ENCODE measurements around the gene MITF. TPM values are rescaled to one million over a fixed set of nuclear protein-coding genes. Genes with fewer than 3 reads are reported as not detected.

Gene MITF
- total and polyA plus RNA-seq, 2 of the 4 experiments (the other 2 are of a cell fraction) = 6.5 to 16.7 TPM

DNA sequence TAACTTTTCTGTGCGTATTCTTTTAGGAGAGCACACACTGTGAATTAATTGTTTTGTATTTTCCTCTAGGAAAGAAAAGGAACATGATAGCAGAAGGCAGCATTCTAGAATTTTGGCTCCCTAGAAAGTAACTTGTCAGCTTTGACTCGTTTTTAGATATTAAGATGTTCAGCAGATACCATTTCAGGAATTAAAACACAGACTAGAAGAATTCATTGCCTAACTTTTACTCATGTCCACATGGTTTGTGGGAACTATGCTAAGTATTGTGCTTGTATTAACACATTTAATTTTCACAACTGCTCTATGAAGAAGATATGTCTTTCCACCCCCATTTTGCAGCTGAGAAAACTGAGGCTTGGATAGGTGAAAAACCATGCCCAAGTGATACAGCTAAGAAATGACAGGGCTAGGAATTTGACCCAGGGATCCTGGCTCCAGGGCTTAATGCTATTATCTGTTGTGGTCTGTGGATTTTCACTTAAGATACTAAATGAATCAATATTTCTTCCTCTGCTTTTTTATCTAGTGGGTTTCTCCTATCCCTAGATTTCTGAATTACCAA, 128.8 kb downstream of the MITF start:
- peak overlapping the region; percentile 99 for H3K27ac ChIP-seq (ENCODE audit: insufficient read depth, low read length)

More for the DNA sequence above, 128.8 kb downstream of the MITF start:
- Histone ChIP-seq H3K9me1 (ENCODE audit: insufficient read depth, low read length) (peaks cover 26% of the 10 kb centered on the region), H2AK5ac (ENCODE audit: low read depth, low read length) (peak overlapping the region; percentile 80), H4K8ac (ENCODE audit: low read depth in 2 of 2, low read length in 2 of 2) (peak overlapping the region; percentile 89 to 97), H3K9ac (ENCODE audit: low read depth, low read length) (peak overlapping the region; percentile 47; the same call in 1 of the 2 replicates), H3K4me1 (ENCODE audit: control insufficient read depth, insufficient read depth, low read length) (peaks cover 35% of the 10 kb centered on the region), H2BK5ac (ENCODE audit: low read depth, low read length, poor library complexity, severe bottlenecking) (peak overlapping the region; percentile 99), H3K36me3 (ENCODE audit: control insufficient read depth, insufficient read depth, low read length) (no peaks in the 10 kb centered on the region), H3K4me3 (ENCODE audit: insufficient read depth, low read depth, low read length) (no peak overlapping the region), H3K9me3 (ENCODE audit: control insufficient read depth, insufficient read depth, low read length) (no peaks in the 10 kb centered on the region), H3K18ac (ENCODE audit: low read depth, low read length) (peak overlapping the region; percentile 100), H3K56ac (ENCODE audit: extremely low read depth, insufficient read depth, low read length) (peak overlapping the region; percentile 98), H3K79me1 (ENCODE audit: low read depth in 1 of 2, low read length in 2 of 2) (peaks cover 35 to 60% of the 10 kb centered on the region in 2 experiments), H2AFZ (replicated peaks; ENCODE audit: low read length, poor library complexity) (no peak overlapping the region), H3K4ac (ENCODE audit: low read depth, low read length) (peak overlapping the region; percentile 93), H4K91ac (ENCODE audit: insufficient read depth, low read depth, low read length) (peak overlapping the region; percentile 86), H2AK9ac (replicated peaks; ENCODE audit: low read depth, low read length, poor library complexity) (no peak overlapping the region), H3K14ac (replicated peaks; ENCODE audit: low read depth, low read length) (peak overlapping the region; percentile 94), H2BK120ac (ENCODE audit: low read depth, low read length) (peak overlapping the region; percentile 95), H4K5ac (ENCODE audit: low read depth, low read length) (peak overlapping the region; percentile 88), H2BK15ac (ENCODE audit: low read depth, low read length) (peak overlapping the region; percentile 40; the same call in 2 of the 3 replicates), H4K20me1 (ENCODE audit: insufficient read depth, low read length) (no peaks in the 10 kb centered on the region), H3K4me2 (ENCODE audit: low read depth, low read length) (peak overlapping the region; percentile 75; the same call in 1 of the 2 replicates), H3K27me3 (ENCODE audit: control insufficient read depth, insufficient read depth, low read length) (no peaks in the 10 kb centered on the region), H2BK20ac (ENCODE audit: low read depth, low read length) (peak overlapping the region; percentile 88), H3K23ac (ENCODE audit: low read depth, low read length) (peak overlapping the region; percentile 81)
- intact Hi-C loops (cut with micrococcal nuclease) (loop anchor here (5.0 to 10.0 kb wide), 2 partner anchors 79 to 783 kb away; partner anchors contain the start of genes ARL6IP5 and UBA3), dilution Hi-C loops (cut with HindIII; ENCODE audit: low sequenced_read_pairs, unreplicated experiment) (no loop called here), in situ Hi-C loops (cut with MboI; ENCODE audit: low sequenced_read_pairs) (no loop called here)
- ChIA-PET CTCF (interaction anchor here (4.3 kb wide), 1 partner anchor 12 kb away, joined by 17 read pairs; no protein-coding TSS in a partner anchor), POLR2A (ENCODE audit: unreplicated experiment) (no interaction called here)
- DNase-seq (peak; percentile 61), ATAC-seq (ENCODE audit: low read depth) (no peak)
- no TSS peak for BruUV-seq (replicated peaks)
- no CpG with 5 or more reads among the region's 2 CpGs for whole genome bisulfite sequencing, 2 experiments (ENCODE audit: extremely low coverage in 2 of 2, insufficient read length in 1 of 2)
- no peak for TF ChIP-seq RAD21 (IDR thresholded peaks at IDR 0.05; ENCODE audit: low read length)
- TF ChIP-seq, protein P1, sequence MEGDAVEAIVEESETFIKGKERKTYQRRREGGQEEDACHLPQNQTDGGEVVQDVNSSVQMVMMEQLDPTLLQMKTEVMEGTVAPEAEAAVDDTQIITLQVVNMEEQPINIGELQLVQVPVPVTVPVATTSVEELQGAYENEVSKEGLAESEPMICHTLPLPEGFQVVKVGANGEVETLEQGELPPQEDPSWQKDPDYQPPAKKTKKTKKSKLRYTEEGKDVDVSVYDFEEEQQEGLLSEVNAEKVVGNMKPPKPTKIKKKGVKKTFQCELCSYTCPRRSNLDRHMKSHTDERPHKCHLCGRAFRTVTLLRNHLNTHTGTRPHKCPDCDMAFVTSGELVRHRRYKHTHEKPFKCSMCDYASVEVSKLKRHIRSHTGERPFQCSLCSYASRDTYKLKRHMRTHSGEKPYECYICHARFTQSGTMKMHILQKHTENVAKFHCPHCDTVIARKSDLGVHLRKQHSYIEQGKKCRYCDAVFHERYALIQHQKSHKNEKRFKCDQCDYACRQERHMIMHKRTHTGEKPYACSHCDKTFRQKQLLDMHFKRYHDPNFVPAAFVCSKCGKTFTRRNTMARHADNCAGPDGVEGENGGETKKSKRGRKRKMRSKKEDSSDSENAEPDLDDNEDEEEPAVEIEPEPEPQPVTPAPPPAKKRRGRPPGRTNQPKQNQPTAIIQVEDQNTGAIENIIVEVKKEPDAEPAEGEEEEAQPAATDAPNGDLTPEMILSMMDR (conservative IDR thresholded peaks at IDR 0.05; ENCODE audit: low read depth, low read length) = no peak
- TF ChIP-seq, protein P2, sequence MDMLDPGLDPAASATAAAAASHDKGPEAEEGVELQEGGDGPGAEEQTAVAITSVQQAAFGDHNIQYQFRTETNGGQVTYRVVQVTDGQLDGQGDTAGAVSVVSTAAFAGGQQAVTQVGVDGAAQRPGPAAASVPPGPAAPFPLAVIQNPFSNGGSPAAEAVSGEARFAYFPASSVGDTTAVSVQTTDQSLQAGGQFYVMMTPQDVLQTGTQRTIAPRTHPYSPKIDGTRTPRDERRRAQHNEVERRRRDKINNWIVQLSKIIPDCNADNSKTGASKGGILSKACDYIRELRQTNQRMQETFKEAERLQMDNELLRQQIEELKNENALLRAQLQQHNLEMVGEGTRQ (IDR thresholded peaks at IDR 0.05; ENCODE audit: low read depth, low read length) = no peak
- no peak for TF ChIP-seq BHLHE40 (IDR thresholded peaks at IDR 0.05; ENCODE audit: low read depth, low read length)
- TF ChIP-seq RCOR1 (IDR thresholded peaks at IDR 0.05; ENCODE audit: insufficient replicate concordance, low read length) = no peak
- TF ChIP-seq MXI1 (IDR thresholded peaks at IDR 0.05; ENCODE audit: borderline replicate concordance, low read depth, low read length) = no peak
- TF ChIP-seq MAZ (IDR thresholded peaks at IDR 0.05; ENCODE audit: borderline replicate concordance, low read depth, low read length) = no peak
- TF ChIP-seq NFE2L2 (IDR thresholded peaks at IDR 0.05; ENCODE audit: low read depth, low read length) = no peak
- no peak for TF ChIP-seq CHD1 (IDR thresholded peaks at IDR 0.05; ENCODE audit: low read depth, low read length)
- no peak for TF ChIP-seq POLR2A (IDR thresholded peaks at IDR 0.05; ENCODE audit: low read depth, low read length)
- TF ChIP-seq MAFK (IDR thresholded peaks at IDR 0.05; ENCODE audit: low read depth, low read length) = no peak

Data from IMR-90 (cell line).